OCI-LY3 (cell line): ENCODE results near the gene GAA.
"Not testable (repeated sequence)": the region's sequence is repeated elsewhere in the genome, so short reads cannot be mapped to it uniquely, and the experiment has no call there.

Experiments used
- H2AFZ ChIP-seq: fragments of 200-600, 300-600 bp; shearing (Covaris generic); 2 replicates; pipeline ENCODE4 v1.6.0; 2014; ENCODE audit warnings: antibody characterized with exemption, low read depth, low read length
- H3K27ac ChIP-seq: fragments of 200-600, 300-600 bp; sonication (generic); 2 replicates; pipeline ENCODE4 v1.5.1; 2014; ENCODE audit warnings: mild to moderate bottlenecking, low read length, moderate library complexity, mixed read lengths
- H3K27me3 ChIP-seq: fragments of 200-600, 300-600 bp; sonication (generic); 2 replicates; pipeline ENCODE4 v1.6.1; 2014; ENCODE audit warnings: low read depth, low read length, mixed read lengths
- H3K36me3 ChIP-seq: fragments of 200-600, 300-600 bp; sonication (generic); replicated peaks from 2 replicates; pipeline ENCODE3; 2014; ENCODE audit warnings: low read depth, low read length, mixed read lengths
- H3K4me1 ChIP-seq: fragments of 300-600, 200-600 bp; sonication (generic); 2 replicates; pipeline ENCODE4 v1.6.1; 2014; ENCODE audit warnings: low read length, mixed read lengths
- H3K4me2 ChIP-seq: fragments of 200-600, 300-600 bp; sonication (generic); 2 replicates; pipeline ENCODE4 v1.6.1; 2014; ENCODE audit warnings: low read length, mixed read lengths
- H3K4me3 ChIP-seq: fragments of 300-600, 200-600 bp; sonication (generic); 2 replicates; pipeline ENCODE4 v1.5.1; 2014; ENCODE audit warnings: antibody characterized with exemption, mild to moderate bottlenecking, low read length, moderate library complexity
- H3K79me2 ChIP-seq: fragments of 300-600, 200-600 bp; shearing (Covaris generic); 2 replicates; pipeline ENCODE4 v1.6.1; 2014; ENCODE audit warnings: mild to moderate bottlenecking, low read length, mixed read lengths
- H3K9ac ChIP-seq: fragments of 300-600, 200-600 bp; shearing (Covaris generic); 2 replicates; pipeline ENCODE4 v1.6.0; 2014; ENCODE audit warnings: mild to moderate bottlenecking, low read length, moderate library complexity
- H3K9me3 ChIP-seq: fragments of 200-600, 300-600 bp; shearing (Covaris generic); 2 replicates; pipeline ENCODE4 v1.6.1; 2014; ENCODE audit warnings: low read length, mixed read lengths; ENCODE audit not compliant: insufficient read depth
- H4K20me1 ChIP-seq: fragments of 200-600, 300-600 bp; sonication (generic); 2 replicates; pipeline ENCODE4 v1.6.1; 2016; ENCODE audit warnings: low read length, mixed read lengths; ENCODE audit not compliant: insufficient read depth
- EZH2phosphoT487 ChIP-seq: fragments of 200-600 bp; shearing (Covaris generic); IDR thresholded peaks from 2 replicates; pipeline ENCODE4 v1.6.1; 2018; ENCODE audit warnings: antibody characterized with exemption, mixed run types, low read depth
- TF ChIP-seq, protein P1 (sequence below): fragments of 200-600, 300-600 bp; sonication (generic); IDR thresholded peaks from 2 replicates; pipeline ENCODE4 v1.5.1; 2014; ENCODE audit warnings: antibody characterized with exemption, low read length, low read depth

The GAA gene

DNA sequence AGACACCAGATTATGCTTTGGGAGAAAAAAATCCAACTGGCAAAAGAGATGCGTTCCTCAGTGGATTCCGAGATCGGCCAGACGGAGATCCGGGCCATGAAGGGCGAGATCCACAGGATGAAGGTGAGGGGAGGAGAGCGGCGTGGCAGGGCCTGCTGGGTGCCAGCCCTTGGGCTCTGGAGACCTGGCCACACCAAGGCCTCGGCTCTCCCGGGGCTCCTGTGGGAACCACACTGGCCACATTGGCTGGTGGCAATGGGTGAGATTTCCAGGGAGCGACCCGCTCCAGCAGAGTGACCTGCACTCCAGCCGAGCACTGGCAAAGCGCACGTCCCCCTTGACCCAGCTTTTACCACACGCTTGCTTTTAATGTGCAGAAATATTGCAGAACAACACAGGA lies 11.6 kb upstream of the GAA start:
- Histone ChIP-seq H3K4me3 (no peak overlapping the region), H3K9me3 (no peaks in the 10 kb centered on the region), H3K4me2 (no peak overlapping the region), H4K20me1 (no peaks in the 10 kb centered on the region), H3K27ac (no peak overlapping the region), H3K27me3 (peaks cover 3% of the 10 kb centered on the region; the same call in 1 of the 2 replicates), H3K9ac (no peak overlapping the region), H3K36me3 (no peaks in the 10 kb centered on the region), H2AFZ (no peak overlapping the region), H3K4me1 (no peaks in the 10 kb centered on the region), H3K79me2 (no peaks in the 10 kb centered on the region)
- TF ChIP-seq, protein P1, sequence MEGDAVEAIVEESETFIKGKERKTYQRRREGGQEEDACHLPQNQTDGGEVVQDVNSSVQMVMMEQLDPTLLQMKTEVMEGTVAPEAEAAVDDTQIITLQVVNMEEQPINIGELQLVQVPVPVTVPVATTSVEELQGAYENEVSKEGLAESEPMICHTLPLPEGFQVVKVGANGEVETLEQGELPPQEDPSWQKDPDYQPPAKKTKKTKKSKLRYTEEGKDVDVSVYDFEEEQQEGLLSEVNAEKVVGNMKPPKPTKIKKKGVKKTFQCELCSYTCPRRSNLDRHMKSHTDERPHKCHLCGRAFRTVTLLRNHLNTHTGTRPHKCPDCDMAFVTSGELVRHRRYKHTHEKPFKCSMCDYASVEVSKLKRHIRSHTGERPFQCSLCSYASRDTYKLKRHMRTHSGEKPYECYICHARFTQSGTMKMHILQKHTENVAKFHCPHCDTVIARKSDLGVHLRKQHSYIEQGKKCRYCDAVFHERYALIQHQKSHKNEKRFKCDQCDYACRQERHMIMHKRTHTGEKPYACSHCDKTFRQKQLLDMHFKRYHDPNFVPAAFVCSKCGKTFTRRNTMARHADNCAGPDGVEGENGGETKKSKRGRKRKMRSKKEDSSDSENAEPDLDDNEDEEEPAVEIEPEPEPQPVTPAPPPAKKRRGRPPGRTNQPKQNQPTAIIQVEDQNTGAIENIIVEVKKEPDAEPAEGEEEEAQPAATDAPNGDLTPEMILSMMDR = no peak
- no peak for TF ChIP-seq EZH2phosphoT487

DNA sequence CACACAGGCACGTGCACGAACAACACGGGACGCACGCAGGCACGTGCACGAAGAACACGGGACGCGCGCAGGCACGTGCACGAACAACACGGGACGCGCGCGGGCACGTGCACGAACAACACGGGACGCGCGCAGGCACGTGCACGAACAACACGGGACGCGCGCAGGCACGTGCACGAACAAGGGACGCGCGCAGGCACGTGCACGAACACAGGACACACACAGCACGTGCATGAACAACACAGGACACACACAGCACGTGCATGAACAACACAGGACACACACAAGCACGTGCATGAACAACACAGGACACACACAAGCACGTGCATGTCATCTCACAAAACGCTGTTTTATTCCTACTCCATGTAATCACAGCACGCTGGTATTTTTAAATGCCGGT lies 11.2 kb upstream of the GAA start:
- not testable (repeated sequence) for H3K9me3 ChIP-seq, H2AFZ ChIP-seq, H3K27ac ChIP-seq, H3K4me2 ChIP-seq, H3K36me3 ChIP-seq, H3K4me1 ChIP-seq, H3K27me3 ChIP-seq, H3K9ac ChIP-seq, H4K20me1 ChIP-seq, H3K79me2 ChIP-seq, H3K4me3 ChIP-seq

DNA sequence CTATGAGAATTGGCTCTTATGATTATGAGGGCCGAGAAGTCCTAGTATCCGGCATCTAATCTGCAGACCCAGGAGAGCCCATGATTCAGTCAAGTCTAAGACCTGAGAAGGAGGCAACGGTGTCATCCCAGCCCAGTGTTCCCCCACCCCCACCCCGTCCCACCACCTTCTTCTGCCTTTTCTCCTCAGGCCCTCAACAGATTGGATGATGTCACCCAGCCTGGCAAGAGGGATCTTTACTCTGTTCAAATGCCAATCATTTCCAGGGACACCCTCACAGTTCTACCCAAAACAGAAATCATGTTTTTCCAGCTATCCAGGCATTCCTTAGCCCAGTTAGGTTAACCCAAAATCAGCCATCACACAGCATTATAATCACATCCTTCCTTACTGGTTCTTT lies 10.0 kb upstream of the GAA start:
- no peak for TF ChIP-seq EZH2phosphoT487
- TF ChIP-seq, protein P1 = no peak
- Histone ChIP-seq H3K27me3 (peaks cover 3% of the 10 kb centered on the region; the same call in 1 of the 2 replicates), H3K4me3 (no peak overlapping the region), H3K9ac (no peak overlapping the region), H3K4me2 (no peak overlapping the region), H2AFZ (no peak overlapping the region), H3K4me1 (no peaks in the 10 kb centered on the region), H3K9me3 (no peaks in the 10 kb centered on the region), H3K27ac (no peak overlapping the region), H3K36me3 (no peaks in the 10 kb centered on the region), H4K20me1 (no peaks in the 10 kb centered on the region), H3K79me2 (no peaks in the 10 kb centered on the region)

DNA sequence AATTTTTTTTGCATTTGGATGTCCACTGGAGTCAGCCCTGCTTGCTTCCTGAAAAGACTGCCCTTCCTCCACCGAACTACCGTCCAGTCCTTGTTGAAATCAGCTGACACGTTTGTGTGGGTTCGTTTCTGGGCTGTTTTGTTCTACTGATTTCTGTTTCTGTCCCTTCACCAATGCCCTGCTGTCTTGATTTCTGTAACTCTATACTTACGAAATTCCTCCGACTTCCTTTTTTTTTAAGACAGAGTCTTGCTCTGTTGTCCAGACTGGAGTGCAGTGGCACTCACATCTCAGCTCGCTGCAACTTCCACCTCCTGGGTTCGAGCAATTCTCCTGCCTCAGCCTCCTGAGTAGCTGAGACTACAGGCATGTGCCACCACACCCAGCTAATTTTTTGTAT lies 8.4 kb upstream of the GAA start:
- H3K4me1 ChIP-seq = no peaks in the 10 kb centered on the region
- no peak overlapping the region for H2AFZ ChIP-seq
- H3K27me3 ChIP-seq = no peaks in the 10 kb centered on the region
- TF ChIP-seq EZH2phosphoT487 = no peak
- TF ChIP-seq, protein P1 = no peak
- H4K20me1 ChIP-seq = no peaks in the 10 kb centered on the region
- no peak overlapping the region for H3K9ac ChIP-seq
- H3K27ac ChIP-seq = no peak overlapping the region
- no peaks in the 10 kb centered on the region for H3K36me3 ChIP-seq
- no peaks in the 10 kb centered on the region for H3K9me3 ChIP-seq
- H3K79me2 ChIP-seq = no peaks in the 10 kb centered on the region
- no peak overlapping the region for H3K4me2 ChIP-seq
- no peak overlapping the region for H3K4me3 ChIP-seq
